Dedifferentiated amniotic fluid mesenchymal stem cell (primary cell): ENCODE results near the gene SNRPD3.
"Not testable (repeated sequence)": the region's sequence is repeated elsewhere in the genome, so short reads cannot be mapped to it uniquely, and the experiment has no call there.

ENCODE experiments used
- DNase-seq: peaks from one replicate; pipeline ENCODE4 v3.0.0-alpha.2; 2016; ENCODE audit errors: extremely low spot score

Gene SNRPD3

DNA sequence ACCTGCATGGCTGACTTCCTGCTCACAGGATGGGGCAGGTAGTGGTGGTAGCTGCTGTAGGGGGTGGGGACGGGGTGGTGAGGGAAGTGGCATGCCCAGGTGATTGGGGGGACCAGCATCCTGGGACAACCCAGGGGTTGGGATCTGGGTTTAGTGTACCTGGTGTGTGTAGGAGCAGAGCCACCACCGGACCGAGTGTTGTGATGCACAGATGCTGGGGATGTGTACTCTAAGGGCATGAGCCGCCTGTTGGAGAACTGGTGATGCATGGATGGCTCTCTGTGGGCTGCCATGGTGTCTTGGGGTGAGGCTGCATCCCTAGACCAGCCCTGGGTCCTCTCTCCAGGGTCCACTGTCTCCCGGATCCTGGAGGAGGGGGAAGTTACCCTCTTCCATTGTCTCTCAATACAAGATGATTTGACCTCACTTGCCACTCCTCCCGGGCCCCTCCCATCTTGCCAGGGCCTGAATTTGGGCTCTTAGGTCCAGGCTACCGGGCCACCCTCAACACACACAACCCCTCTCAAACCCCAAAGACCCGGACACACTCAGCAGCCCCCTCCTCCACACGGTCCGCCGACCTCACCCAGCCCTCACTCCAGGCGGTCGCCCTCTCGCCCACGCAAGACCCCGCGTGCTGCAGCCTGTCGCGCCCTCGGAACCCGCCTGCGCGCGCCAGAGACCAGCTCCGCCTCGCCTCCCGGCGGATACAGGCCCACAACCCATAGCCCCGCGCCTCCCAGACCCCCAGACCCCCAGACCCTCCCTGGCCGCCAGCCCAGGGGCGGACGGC is 36.5 kb downstream of the SNRPD3 start:
- no peak for DNase-seq

DNA sequence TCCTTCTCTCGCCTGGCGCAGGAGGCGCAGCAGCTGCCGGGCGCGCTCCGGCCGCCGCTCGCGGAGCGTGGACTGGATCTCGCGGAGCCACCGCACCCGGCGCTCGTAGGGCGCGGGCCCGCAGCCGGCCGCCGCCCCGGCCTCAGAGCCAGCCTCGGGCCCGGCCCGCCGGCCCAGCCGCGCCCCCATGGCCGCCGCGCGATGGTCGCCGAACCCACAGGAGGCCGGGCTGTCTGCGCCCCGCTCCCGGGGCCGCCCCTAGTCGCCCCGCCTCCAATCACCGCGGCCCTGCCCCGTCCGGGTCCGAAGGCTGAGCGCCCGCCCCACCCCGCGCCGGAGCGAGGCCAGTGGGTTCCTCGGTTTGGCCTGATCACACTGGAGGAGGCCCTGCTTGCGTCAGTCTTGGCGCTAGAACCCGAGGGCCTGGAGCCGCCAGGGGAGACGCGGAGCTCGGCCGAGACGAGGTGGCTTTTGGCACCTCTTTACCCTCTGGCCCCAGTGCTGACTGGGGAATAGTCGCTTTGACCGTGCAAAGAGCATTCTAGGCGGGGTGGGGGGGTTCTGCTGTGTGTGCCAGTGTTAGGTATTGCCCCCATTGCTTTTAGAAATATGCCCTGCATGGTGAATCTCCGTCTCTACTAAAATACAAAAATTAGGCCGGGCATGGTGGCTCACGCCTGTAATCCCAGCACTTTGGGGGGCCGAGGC is 37.2 kb downstream of the SNRPD3 start, which contains the start of gene LRRC75B:
LRRC75B (minus strand) TSS at position 223 of the 708 bp plus-strand sequence; CDS start at position 189, 34 bp downstream.
- peak; percentile 56 for DNase-seq

DNA sequence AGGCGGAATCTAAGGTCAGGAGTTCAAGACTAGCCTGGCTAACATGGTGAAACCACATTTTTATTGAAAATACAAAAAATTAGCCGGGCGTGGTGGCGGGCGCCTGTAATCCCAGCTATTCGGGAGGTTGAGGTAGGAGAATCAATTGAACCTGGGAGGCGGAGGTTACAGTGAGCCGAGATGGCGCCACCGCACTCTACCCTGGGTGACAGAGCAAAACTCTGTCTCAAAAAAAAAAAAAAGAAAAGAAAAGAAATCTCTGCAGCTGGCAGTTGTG is 37.7 kb downstream of the SNRPD3 start:
- DNase-seq: not testable (repeated sequence)

DNA sequence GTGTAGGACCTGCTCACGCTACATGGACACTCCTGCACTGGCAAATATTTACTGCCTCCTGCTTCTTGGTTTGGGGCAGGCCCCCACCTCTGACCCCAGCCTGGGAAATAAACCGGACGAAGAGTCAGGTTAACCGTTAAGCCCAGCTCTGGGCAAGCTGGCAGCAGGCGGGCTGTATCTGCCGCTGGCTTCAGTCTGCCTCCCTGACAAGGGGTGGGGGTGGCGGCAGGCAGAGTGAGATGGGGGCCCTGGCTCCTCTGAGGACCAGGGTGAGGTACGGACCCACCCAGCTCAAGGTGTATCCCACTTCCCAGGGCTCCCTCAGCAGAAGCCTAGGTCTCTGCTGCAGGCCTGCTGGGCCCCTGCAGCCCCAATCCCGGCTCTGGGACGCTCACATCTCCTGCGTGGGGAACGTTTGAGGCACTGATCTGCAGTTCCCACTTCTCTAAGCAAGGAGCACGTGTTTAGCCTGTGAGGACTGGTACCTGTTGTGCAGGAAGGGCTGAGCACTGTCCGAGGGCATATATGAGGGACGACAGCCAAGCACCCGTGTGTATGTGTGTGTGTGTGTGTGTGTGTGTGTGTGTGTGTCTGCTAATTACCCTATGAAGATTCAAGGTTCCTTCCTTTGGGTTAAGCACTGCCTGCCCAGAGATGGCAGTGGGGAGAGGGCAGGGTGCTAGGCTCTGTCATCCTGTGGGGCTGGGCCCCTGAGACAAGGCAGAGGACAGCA is 38.2 kb downstream of the SNRPD3 start:
- DNase-seq: no peak

DNA sequence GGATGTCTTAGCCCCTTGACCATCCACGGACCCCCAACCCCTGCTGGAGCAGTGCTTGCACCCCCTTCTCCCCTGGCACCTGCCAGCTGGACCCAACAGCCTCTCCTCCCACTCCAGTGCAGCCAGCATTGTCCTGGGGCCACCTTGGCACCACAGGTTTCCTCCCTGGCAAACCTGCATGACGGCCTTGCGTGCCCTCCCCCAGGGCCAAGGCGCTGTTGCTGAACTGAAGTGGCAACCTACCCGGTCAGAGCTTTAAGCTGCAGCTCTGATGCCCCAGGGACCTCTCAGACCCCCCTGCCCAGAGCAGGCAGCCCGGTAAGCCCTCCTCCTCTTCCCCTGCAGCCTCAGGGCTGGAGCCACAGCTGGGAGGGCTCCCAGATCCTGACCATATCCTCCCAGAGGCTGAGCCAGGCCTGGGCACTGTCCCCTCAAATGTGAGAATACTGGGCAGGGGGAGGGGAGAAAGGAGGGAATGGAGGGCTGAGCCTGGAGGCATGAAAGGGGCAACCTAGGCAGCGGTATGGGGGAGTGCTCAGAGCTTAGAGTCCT is 38.8 kb downstream of the SNRPD3 start:
- no peak for DNase-seq

DNA sequence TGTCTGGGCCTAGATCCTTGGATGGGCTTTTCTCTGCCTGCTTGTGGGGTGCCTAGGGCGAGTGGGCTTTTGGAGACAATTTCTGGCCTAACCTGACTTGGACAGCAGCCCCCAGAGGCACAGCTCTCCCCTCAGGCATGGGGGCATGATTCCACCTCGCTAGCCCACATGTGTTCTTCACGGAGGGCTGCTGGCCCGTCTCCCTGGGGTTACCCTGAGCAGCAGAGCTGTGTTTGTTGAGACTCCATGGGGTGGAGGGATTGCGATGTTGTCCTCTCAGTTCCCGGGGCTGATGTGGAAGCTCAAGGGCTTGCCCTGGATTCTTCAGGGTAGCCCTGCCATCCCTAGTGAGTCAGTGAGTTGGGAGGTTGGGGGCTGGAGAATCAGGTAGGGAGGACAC is 39.4 kb downstream of the SNRPD3 start:
- no peak for DNase-seq

DNA sequence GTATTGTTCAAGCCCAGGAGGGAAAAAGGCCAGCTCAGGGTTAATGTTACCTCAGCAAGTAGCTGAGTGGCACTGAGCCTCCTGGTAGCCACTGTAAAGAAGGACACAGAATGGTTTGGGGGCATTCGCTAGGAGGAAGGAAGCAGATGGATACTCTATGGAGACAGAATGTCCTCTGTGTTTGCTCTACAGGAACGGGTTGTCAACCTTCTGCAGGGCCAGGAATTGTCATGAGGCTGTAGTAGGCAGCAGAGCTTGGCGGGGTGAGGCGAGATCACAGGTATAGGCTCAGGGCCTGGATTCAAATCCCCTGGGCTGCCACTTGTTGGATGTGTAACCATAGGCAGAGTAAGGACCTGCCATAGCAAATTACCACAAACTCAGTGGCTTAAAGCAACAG is 40.1 kb downstream of the SNRPD3 start:
- no peak for DNase-seq

DNA sequence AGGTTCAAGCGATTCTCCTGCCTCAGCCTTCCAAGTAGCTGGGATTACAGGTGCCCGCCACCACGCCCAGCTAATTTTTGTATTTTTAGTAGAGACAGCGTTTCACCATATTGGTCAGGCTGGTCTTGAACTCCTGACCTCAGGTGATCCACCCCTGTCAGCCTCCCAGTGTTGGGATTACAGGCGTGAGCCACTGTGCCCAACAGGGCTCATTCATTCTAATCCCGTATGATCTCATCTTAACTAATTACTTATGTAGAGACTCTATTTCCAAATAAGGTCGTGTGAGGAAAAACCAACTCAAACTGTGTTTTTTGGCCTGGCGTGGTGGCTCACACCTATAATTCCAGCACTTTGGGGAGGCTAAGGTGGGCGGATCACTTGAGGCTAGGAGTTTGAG is 41.3 kb downstream of the SNRPD3 start:
- DNase-seq: not testable (repeated sequence)

DNA sequence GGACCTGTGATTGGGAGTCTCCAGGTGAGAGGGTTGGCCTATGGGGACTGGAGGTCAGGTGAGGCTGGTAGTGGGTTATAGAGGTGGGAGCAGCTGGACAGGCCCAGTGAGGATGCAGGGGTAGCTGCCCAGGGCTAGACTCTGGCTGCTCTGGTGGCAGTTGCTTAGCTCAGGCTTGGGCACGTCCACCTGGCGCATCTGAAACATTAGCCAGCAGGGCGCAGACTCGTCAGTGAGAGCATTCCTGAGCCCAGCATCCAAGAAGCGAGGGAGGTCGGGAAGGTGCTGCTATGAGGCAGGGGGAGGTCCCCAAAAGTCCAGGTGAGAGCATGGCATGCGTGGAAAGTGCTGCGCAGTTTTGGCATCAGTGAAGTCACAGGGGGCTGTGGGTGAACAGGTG is 43.7 kb downstream of the SNRPD3 start:
- no peak for DNase-seq

DNA sequence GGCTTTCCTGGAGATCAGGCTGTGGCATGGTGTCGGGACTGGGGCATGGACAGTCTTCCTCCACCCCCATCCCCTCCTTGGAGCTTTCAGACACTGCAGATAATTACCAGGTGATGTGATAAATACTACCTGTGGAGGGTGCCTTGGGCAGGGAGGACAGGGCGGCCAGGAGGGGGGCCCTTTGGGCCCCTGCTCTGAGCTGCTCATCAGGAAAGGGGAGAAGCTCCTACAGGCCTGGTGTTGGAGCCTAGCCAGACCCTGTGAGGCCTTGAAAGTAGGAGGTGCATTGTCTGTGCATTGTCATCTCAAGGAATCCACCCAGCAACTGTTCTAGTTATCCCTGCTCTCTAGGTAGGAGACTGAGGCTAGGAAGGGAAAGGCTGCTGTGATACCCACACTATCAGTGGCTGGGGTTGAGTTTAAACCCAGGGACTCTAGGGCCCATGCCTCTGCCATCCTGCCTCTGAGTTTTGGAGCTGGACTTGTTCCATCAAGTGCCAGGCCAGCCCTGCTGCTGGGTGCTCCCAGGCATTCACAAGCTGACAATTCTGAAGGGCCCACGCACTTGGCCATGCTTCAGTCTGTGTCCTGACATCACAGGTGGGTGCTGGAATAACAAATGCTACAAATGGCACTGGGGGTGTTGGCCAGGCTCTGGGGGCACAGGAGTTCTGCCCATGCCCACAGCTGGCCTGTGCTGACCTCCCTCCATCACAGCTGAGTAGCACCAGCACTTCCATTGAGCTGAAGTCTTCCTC is 44.3 kb downstream of the SNRPD3 start:
- DNase-seq: not testable (repeated sequence)

DNA sequence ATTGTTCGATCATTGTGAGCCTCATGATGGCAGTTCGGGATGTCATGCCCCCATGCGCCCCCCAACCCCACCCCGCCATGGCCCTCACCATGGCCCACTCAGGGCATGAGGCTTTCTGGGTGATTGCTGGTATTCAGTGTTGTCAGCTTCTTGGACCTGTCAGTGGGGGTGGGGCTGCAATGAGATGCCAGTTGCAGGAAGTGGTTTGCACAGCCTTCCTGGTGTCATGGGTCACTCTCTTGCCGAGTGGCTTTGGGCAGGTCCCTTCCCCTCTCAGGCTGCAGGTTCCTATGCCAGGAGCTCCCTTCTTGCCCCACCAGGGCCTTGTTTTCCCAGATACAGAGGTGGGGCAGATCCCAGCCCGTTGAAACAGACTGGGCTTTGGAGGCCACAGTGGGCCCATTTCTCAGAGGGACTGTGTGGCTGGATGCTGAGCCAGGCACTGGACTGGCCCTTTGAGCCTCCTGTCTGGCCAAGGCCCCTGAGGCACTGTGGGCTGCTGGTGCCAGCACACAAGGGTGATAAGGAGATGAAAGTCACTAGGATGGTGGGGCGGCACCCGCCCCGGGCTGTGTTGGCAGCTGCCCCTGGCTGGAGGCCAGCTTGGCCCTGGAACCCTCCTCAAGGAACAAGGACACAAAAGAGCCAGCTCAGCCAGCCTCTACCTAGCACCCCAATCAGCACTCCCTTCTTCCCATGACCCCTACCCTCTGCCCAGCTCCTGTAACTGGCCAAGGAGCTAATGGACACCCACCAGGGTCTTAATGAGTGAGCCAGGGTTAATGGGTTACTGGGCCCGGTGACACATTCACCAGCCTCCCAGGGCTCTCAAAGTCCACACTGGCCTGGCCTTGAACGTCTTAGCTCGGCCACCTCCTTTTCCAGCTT is 45.7 kb downstream of the SNRPD3 start:
- no peak for DNase-seq

DNA sequence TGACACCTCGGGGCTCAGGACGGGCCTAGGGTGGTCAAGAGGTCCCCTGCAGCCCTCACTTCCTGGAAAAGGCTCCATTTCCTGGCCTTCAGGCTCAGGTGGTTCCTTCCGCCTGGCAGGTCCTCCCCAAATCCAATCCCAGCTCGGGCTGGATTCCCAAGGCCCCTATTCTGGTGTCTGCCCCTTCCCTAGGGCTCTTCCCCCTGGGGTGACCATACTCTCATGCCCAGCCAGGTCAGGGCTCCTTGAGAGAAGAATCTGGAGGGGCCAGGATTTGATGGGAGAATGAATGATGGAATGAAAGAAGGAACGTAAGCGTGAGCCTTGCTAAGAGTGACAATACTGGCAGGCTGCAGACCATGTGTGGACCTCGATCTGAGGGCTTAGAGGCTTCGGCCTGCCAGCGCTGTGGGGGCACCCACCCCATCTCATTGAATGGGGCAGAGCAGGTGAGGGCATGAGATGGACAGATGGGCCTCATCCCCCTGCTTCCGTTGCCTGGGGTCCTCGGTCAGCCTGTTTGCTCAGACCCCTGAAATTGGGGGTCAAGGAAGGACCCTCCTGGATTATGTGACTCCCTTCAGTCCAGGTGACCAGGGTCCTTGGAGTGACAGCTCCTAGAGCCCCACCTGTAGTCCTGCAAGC is 46.4 kb downstream of the SNRPD3 start:
- not testable (repeated sequence) for DNase-seq

DNA sequence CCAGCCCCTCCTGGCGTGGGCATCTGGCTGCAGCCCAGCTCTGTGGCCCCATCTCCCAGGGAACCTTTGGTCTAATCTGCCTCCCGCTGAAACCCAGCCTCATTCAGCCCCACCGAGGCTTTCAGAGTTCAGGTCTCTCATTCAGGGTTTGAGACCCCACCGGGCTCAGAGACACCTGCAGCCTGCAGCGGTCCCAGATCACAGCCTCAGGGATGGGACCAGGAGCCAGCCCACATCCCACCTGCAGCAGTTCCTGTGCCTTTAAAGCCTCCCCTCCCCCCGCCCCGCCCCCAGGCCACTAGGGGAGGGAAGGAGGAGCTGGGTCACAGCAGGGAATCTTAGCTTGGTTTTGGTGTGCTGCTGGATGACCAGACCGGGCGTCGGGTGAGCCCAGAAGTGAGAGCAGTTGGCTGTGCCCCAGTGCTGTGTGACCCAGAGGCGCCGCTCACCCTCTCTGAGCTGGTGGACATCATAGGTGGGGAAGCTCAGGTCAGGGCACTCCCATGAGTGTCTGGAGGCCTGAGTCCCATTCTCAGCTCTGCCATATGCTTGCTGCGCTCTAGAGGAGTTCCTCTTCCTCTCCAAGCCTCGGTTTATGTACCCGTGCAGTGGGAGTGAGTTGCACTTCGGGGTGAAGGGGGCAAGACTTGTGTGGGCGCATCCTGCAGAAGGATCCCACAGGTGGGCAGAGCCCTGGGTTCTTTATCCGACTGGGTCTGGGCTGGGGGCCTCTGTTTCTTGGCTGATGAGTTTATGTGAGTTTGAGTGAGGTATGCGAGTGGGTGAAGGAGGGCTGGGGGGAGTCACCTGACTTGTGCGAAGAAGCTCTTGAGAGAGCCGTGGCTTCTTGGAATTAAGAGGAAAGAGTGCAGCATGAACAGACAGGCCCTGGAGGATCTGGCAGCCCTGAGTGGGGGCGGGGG is 47.3 kb downstream of the SNRPD3 start, which contains the start of gene GGT1:
GGT1 (plus strand) TSS at position 347 of the 923 bp plus-strand sequence. CDS start 7,889 bp downstream, outside the sequence.
- not testable (repeated sequence) for DNase-seq

DNA sequence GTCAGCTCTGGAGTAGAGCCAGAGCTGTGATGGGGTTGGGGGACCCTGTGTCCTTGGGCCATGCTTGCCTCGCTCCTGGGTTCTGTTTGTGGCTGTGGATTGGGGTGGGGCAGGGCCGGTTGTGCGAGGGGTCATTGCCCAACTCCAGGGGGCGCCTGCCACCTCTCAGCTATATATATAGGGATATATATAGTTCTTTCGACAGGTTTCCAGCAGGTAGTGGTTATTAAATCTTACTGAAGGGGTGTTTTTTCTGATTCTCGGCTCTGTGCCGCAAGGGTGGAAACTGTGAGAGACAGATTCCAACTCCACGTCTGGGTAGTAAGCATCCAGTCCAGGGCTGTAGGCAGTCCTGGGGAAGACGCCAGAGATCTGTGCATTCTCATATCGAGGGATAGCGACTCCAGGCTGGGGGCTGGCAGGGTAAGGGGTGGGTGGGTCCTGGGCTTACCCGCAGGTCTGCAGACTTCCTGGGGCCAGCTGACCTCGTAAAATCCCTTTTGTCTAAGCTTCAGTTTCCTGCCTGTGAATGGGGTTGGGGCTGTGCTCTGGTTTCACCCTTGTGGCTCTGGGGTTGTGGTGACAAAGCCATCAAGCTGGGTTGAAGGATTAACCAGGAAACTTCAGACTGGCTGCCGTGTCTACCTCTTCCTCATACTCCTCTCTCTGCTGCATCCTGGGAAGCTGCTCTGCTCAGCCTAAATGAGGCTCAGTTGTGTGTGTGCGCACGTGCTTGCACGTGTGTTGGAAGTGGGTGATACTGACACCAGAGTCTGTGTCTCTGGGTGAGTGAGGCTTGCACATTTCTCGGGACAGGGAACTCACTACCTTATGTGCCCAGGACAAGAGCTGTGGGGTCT is 48.2 kb downstream of the SNRPD3 start:
- DNase-seq: not testable (repeated sequence)

DNA sequence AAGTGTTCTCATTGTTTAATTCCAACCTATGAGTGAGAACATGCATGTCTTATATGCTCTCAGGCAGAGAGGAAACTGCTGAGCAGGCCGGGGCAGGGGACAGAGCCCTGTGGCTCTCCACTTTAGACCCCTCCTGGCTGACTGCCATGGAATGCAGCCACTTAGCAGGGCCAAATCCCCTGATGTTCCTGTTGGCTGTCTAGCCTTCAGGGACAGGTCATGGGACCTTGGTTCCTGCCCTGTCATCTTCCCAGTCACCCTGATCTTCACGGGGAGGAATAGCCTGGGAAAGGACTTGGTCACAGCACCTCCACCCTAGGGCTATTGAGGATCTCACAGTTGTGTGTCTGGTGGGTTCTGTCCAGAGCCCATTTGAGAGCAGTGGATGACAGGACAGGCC is 50.5 kb downstream of the SNRPD3 start:
- not testable (repeated sequence) for DNase-seq

DNA sequence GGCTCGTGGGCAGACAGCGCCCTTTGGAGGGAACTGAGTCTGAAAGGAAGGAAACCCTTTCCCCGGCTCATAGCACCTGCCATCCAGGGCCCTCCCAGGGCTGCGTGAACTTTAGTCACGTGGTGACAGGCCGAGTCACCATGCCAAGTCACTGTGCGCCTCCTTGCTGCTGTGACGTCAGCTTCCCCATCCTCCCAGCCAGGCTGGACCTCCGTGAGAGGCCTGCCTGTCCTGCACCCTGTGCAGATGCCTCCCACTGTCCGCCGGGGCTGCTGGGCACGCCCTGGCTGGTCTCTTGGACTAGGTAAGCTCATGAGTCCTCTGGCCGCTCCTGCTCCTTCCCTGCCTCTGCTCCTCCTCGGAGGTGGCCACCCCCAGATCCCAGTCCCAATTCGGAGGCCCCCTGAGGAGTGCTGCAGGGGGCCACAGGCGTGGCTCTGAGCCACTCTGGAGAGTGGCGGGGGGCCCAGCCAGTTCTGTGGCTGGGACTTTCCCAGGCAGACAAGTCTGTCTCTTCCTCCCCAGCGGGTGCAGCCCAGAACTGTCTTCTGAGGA is 51.7 kb downstream of the SNRPD3 start:
- DNase-seq: not testable (repeated sequence)

DNA sequence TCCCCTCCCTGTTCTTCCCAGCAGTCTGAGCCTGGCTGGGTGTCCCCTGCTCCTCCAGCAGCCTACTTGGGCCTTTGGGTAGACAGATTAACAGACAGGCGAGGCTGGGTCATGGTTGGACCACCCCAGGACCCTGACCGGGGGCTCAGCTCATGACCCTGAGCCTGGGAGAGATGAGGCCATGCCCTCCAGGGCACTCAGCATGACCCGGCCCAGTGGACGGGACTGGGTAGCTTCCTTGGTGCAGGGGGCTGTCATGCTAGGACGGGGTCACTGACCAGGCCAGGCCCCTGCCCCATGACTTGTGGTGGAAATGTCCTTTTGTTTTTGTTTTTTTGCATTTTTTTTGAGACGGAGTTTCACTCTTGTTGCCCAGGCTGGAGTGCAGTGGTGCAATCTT is 52.5 kb downstream of the SNRPD3 start:
- not testable (repeated sequence) for DNase-seq
